ENCODE measurements around the gene PRAC2.

PRAC2 gene

GRCh38 chr17:48722915-48723422 lies at the start of gene PRAC2:
PRAC2 (plus strand) TSS chr17:48723185; CDS start chr17:48724411, 1,226 bp downstream.
- Histone ChIP-seq H3K36me3 (ENCODE audit: control insufficient read depth in 2 of 2, insufficient read depth in 2 of 2, low read length in 2 of 2) (no peaks in the 10 kb centered on the region), H3K27ac (ENCODE audit: low read length) (no peak within 1 kb of the TSS), H3K4me1 (ENCODE audit: control insufficient read depth, insufficient read depth, low read length) (peaks cover 27% of the 10 kb centered on the region), H3K9ac (ENCODE audit: low read length in 2 of 2) (no peak within 1 kb of the TSS), H3K4me3 (ENCODE audit: low read length in 2 of 2) (peak within 1 kb of the TSS in 1 of 2 donors; percentile 29), H3K9me3 (ENCODE audit: control insufficient read depth in 2 of 2, low read length in 2 of 2) (no peaks in the 10 kb centered on the region), H3K27me3 (ENCODE audit: control insufficient read depth in 1 of 2, insufficient read depth in 2 of 2, low read length in 2 of 2) (peaks cover 95 to 100% of the 10 kb centered on the region in 2 donors)

- H3K27ac ChIP-seq (ENCODE audit: low read length): no peak overlapping the region
- H3K27me3 ChIP-seq (ENCODE audit: control insufficient read depth in 1 of 2, insufficient read depth in 2 of 2, low read length in 2 of 2): peaks cover 23 to 34% of the 10 kb centered on the region in 2 donors
- no peaks in the 10 kb centered on the region for H3K36me3 ChIP-seq (ENCODE audit: control insufficient read depth in 2 of 2, insufficient read depth in 2 of 2, low read length in 2 of 2)
Observed at GRCh38 chr17:48676963-48677558, 45.9 kb upstream of the PRAC2 start.

GRCh38 chr17:48678141-48678971 lies 44.6 kb upstream of the PRAC2 start:
- peaks cover 25 to 38% of the 10 kb centered on the region in 2 donors for H3K27me3 ChIP-seq (ENCODE audit: control insufficient read depth in 1 of 2, insufficient read depth in 2 of 2, low read length in 2 of 2)
- H3K4me1 ChIP-seq (ENCODE audit: control insufficient read depth, insufficient read depth, low read length): no peaks in the 10 kb centered on the region
- H3K36me3 ChIP-seq (ENCODE audit: control insufficient read depth in 2 of 2, insufficient read depth in 2 of 2, low read length in 2 of 2): no peaks in the 10 kb centered on the region
- no peaks in the 10 kb centered on the region for H3K9me3 ChIP-seq (ENCODE audit: control insufficient read depth in 2 of 2, low read length in 2 of 2)
- peak overlapping the region in 1 of 2 donors; percentile 49 for H3K4me3 ChIP-seq (ENCODE audit: low read length in 2 of 2)
- no peak overlapping the region for H3K27ac ChIP-seq (ENCODE audit: low read length)
- H3K9ac ChIP-seq (ENCODE audit: low read length in 2 of 2): no peak overlapping the region

More at GRCh38 chr17:48676963-48677558, 45.9 kb upstream of the PRAC2 start:
- H3K4me1 ChIP-seq (ENCODE audit: control insufficient read depth, insufficient read depth, low read length): no peaks in the 10 kb centered on the region
- no peak overlapping the region for H3K4me3 ChIP-seq (ENCODE audit: low read length in 2 of 2)
- no peaks in the 10 kb centered on the region for H3K9me3 ChIP-seq (ENCODE audit: control insufficient read depth in 2 of 2, low read length in 2 of 2)
- no peak overlapping the region for H3K9ac ChIP-seq (ENCODE audit: low read length in 2 of 2)

- Histone ChIP-seq H3K9me3 (ENCODE audit: control insufficient read depth in 2 of 2, low read length in 2 of 2) (no peaks in the 10 kb centered on the region), H3K9ac (ENCODE audit: low read length in 2 of 2) (no peak overlapping the region), H3K27ac (ENCODE audit: low read length) (no peak overlapping the region), H3K4me3 (ENCODE audit: low read length in 2 of 2) (no peak overlapping the region), H3K36me3 (ENCODE audit: control insufficient read depth in 2 of 2, insufficient read depth in 2 of 2, low read length in 2 of 2) (no peaks in the 10 kb centered on the region), H3K4me1 (ENCODE audit: control insufficient read depth, insufficient read depth, low read length) (no peaks in the 10 kb centered on the region), H3K27me3 (ENCODE audit: control insufficient read depth in 1 of 2, insufficient read depth in 2 of 2, low read length in 2 of 2) (peaks cover 23 to 38% of the 10 kb centered on the region in 2 donors)
Observed at GRCh38 chr17:48679385-48680096, 43.4 kb upstream of the PRAC2 start.

DNA sequence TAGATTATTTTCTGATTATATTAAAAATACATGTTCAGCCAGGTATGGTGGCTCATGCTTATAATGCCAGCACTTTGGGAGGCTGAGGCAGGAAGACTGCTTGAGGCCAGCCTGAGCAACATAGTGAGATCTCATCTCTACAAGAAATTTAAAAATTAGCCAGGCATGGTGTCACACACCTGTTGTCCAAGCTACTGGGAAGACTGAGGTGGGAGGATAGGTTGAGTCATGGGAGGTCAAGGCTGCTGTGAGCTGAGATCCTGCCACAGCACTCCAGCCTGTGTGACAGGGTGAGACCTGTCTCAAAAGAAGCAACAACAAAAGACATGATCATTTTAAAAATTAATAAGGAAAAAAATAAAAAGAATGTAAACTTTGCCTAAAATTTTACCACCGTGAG lies 41.4 kb upstream of the PRAC2 start:
- peaks cover 28 to 36% of the 10 kb centered on the region in 2 donors for H3K27me3 ChIP-seq (ENCODE audit: control insufficient read depth in 1 of 2, insufficient read depth in 2 of 2, low read length in 2 of 2)

DNA sequence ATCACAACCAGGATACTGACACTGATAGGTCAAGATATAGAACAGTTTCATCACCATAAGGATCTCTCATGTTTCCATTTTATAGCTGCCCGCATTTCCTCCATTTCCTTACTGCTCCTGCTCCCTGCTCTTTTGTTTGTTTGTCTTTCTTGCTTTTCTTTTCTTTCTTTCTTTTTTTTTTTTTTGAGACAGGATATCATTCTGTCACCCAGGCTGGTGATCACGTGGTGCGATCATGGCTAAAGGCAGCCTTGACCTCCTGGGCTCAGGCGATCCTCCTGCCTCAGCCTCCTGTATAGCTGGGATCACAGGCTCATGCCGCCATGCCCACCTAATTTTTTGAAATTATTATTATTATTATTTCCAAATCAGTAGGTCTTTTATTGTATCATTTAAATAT lies 32.3 kb upstream of the PRAC2 start:
- Histone ChIP-seq H3K9me3 (ENCODE audit: control insufficient read depth in 2 of 2, low read length in 2 of 2) (peaks cover 0 to 3% of the 10 kb centered on the region in 2 donors), H3K9ac (ENCODE audit: low read length in 2 of 2) (no peak overlapping the region), H3K27me3 (ENCODE audit: control insufficient read depth in 1 of 2, insufficient read depth in 2 of 2, low read length in 2 of 2) (peaks cover 4 to 6% of the 10 kb centered on the region in 2 donors), H3K27ac (ENCODE audit: low read length) (no peak overlapping the region), H3K4me3 (ENCODE audit: low read length in 2 of 2) (no peak overlapping the region), H3K4me1 (ENCODE audit: control insufficient read depth, insufficient read depth, low read length) (no peaks in the 10 kb centered on the region), H3K36me3 (ENCODE audit: control insufficient read depth in 2 of 2, insufficient read depth in 2 of 2, low read length in 2 of 2) (no peaks in the 10 kb centered on the region)

More for the DNA sequence above, 41.4 kb upstream of the PRAC2 start:
- no peak overlapping the region for H3K9ac ChIP-seq (ENCODE audit: low read length in 2 of 2)
- no peak overlapping the region for H3K4me3 ChIP-seq (ENCODE audit: low read length in 2 of 2)
- H3K27ac ChIP-seq (ENCODE audit: low read length): no peak overlapping the region
- no peaks in the 10 kb centered on the region for H3K36me3 ChIP-seq (ENCODE audit: control insufficient read depth in 2 of 2, insufficient read depth in 2 of 2, low read length in 2 of 2)
- H3K9me3 ChIP-seq (ENCODE audit: control insufficient read depth in 2 of 2, low read length in 2 of 2): no peaks in the 10 kb centered on the region
- no peaks in the 10 kb centered on the region for H3K4me1 ChIP-seq (ENCODE audit: control insufficient read depth, insufficient read depth, low read length)

- no peaks in the 10 kb centered on the region for H3K36me3 ChIP-seq (ENCODE audit: control insufficient read depth in 2 of 2, insufficient read depth in 2 of 2, low read length in 2 of 2)
Observed at GRCh38 chr17:48692049-48692448, 30.9 kb upstream of the PRAC2 start.

DNA sequence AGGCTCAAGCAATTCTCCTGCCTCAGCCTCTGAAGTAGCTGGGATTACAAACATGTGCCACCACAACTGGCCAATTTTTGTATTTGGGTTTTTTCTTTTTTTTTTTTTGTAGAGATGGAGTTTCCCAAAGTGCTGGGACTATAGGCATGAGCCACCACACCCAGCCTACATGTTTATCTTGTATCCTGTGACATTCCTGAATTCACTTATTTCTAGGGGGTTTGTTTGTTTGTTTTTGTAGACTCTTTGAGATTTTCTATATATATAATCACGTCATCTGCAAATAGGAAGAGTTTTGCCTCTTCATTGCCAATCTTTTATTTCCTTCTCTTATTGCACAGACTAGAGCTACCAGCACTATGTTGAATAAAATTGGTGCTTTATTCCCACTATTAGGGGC lies 29.8 kb upstream of the PRAC2 start:
- no peaks in the 10 kb centered on the region for H3K4me1 ChIP-seq (ENCODE audit: control insufficient read depth, insufficient read depth, low read length)
- no peak overlapping the region for H3K9ac ChIP-seq (ENCODE audit: low read length in 2 of 2)
- H3K27me3 ChIP-seq (ENCODE audit: control insufficient read depth in 1 of 2, insufficient read depth in 2 of 2, low read length in 2 of 2): peaks cover 3 to 9% of the 10 kb centered on the region in 2 donors
- H3K27ac ChIP-seq (ENCODE audit: low read length): no peak overlapping the region
- no peaks in the 10 kb centered on the region for H3K36me3 ChIP-seq (ENCODE audit: control insufficient read depth in 2 of 2, insufficient read depth in 2 of 2, low read length in 2 of 2)
- peaks cover 0 to 3% of the 10 kb centered on the region in 2 donors for H3K9me3 ChIP-seq (ENCODE audit: control insufficient read depth in 2 of 2, low read length in 2 of 2)
- H3K4me3 ChIP-seq (ENCODE audit: low read length in 2 of 2): no peak overlapping the region

More at GRCh38 chr17:48692049-48692448, 30.9 kb upstream of the PRAC2 start:
- no peaks in the 10 kb centered on the region for H3K4me1 ChIP-seq (ENCODE audit: control insufficient read depth, insufficient read depth, low read length)
- H3K27me3 ChIP-seq (ENCODE audit: control insufficient read depth in 1 of 2, insufficient read depth in 2 of 2, low read length in 2 of 2): peaks cover 6 to 10% of the 10 kb centered on the region in 2 donors
- no peak overlapping the region for H3K27ac ChIP-seq (ENCODE audit: low read length)
- no peak overlapping the region for H3K9ac ChIP-seq (ENCODE audit: low read length in 2 of 2)
- H3K9me3 ChIP-seq (ENCODE audit: control insufficient read depth in 2 of 2, low read length in 2 of 2): peaks cover 0 to 3% of the 10 kb centered on the region in 2 donors
- no peak overlapping the region for H3K4me3 ChIP-seq (ENCODE audit: low read length in 2 of 2)

- Histone ChIP-seq H3K4me3 (ENCODE audit: low read length in 2 of 2) (no peak overlapping the region), H3K27ac (ENCODE audit: low read length) (no peak overlapping the region), H3K9ac (ENCODE audit: low read length in 2 of 2) (no peak overlapping the region), H3K36me3 (ENCODE audit: control insufficient read depth in 2 of 2, insufficient read depth in 2 of 2, low read length in 2 of 2) (no peaks in the 10 kb centered on the region), H3K4me1 (ENCODE audit: control insufficient read depth, insufficient read depth, low read length) (no peaks in the 10 kb centered on the region), H3K27me3 (ENCODE audit: control insufficient read depth in 1 of 2, insufficient read depth in 2 of 2, low read length in 2 of 2) (peaks cover 15 to 28% of the 10 kb centered on the region in 2 donors), H3K9me3 (ENCODE audit: control insufficient read depth in 2 of 2, low read length in 2 of 2) (no peaks in the 10 kb centered on the region)
Observed at GRCh38 chr17:48701864-48702532, 21.0 kb upstream of the PRAC2 start.

Measured in stomach smooth muscle (tissue), 2 donors.